Heart left ventricle (tissue), 16 donors: ENCODE data around the gene EPS8L1. TPM values are rescaled to one million over a fixed set of nuclear protein-coding genes. Genes with fewer than 3 reads are reported as not detected.
"Not testable (repeated sequence)": the region's sequence is repeated elsewhere in the genome, so short reads cannot be mapped to it uniquely, and the experiment has no call there.

Experiments
- ATAC-seq, 4 donors: fragments of 200-7000 bp; cut with Tn5 transposase; one replicate each; pipeline ENCODE4 v1.9.1; 2020 to 2022; ENCODE audit warnings: moderate library complexity in 4 of 4, mild to moderate bottlenecking in 3 of 4, moderate number of reproducible peaks in 1 of 4
- DNase-seq, 5 donors: peaks; one replicate each; pipeline ENCODE4 v3.0.0-alpha.2; 2020
- H3K27ac ChIP-seq, 12 donors: fragments of 200-600 bp; sonication (generic) in 4 of 12; one replicate each; pipeline versions ENCODE4 v1.5.0 to v1.8.0; 2016 to 2022; ENCODE audit warnings: mild to moderate bottlenecking in 2 of 12
- H3K27me3 ChIP-seq, 9 donors: fragments of 200-600 bp; sonication (generic) in 2 of 9; one replicate each; pipeline versions ENCODE4 v1.5.1 to v1.8.0; 2016 to 2022; ENCODE audit warnings: mild to moderate bottlenecking in 3 of 9
- H3K36me3 ChIP-seq, 9 donors: fragments of 200-600 bp; sonication (generic) in 2 of 9; one replicate each; pipeline versions ENCODE4 v1.5.0 to v1.8.0; 2018 to 2022; ENCODE audit warnings: mild to moderate bottlenecking in 2 of 9
- H3K4me1 ChIP-seq, 12 donors: fragments of 200-600 bp; sonication (generic) in 4 of 12; one replicate each; pipeline versions ENCODE4 v1.5.0 to v1.8.0; 2016 to 2022; ENCODE audit warnings: mild to moderate bottlenecking in 3 of 12
- H3K4me3 ChIP-seq, 12 donors: fragments of 200-600 bp; sonication (generic) in 4 of 12; one replicate each; pipeline versions ENCODE4 v1.5.0 to v1.8.0; 2017 to 2022; ENCODE audit warnings: mild to moderate bottlenecking in 9 of 12, moderate library complexity in 4 of 12
- H3K9me3 ChIP-seq, 12 donors: fragments of 200-600 bp; sonication (generic) in 4 of 12; one replicate each; pipeline versions ENCODE4 v1.5.0 to v1.8.0; 2016 to 2022; ENCODE audit warnings: mild to moderate bottlenecking in 1 of 12
- POLR2A ChIP-seq, 2 donors: fragments of 450-650 bp; IDR thresholded peaks; one replicate each; pipeline ENCODE4 v1.6.1; 2017; ENCODE audit warnings: antibody characterized with exemption in 2 of 2, mild to moderate bottlenecking in 2 of 2, moderate library complexity in 2 of 2
- WGBS, 4 donors: extraction: QIAGEN DNeasy Blood & Tissue Kit in 2 of 4; methylation state at CpG; one replicate each; pipeline versions ENCODE4 v1.1.5 to v1.1.7; 2013 to 2018; 5-methylcytosine and 5-hydroxymethylcytosine counted together
- intact Hi-C, 10 donors: fragments of 100-400 bp; cut with DNase I; formaldehyde crosslinking; loops; one replicate each; pipeline versions ENCODE4 v1.11.1 to v1.14.2; 2022
- polyA plus RNA-seq, 2 donors: library from polyadenylated mRNA; stranded (reverse); fragments of 200-250 nt; gene quantifications; one replicate each; pipeline ENCODE4 v1.2.3, GENCODE V29; 2013
- total RNA-seq, 9 donors: library from RNA; depleted of rRNA in 2 of 9; stranded (reverse); fragments of >200 nt in 2 of 9; fragmentation: NEBNext Ultra II Directional in 3 of 9; extraction: Animal tissue kit (Norgen Biotek cat#: 25700) in 3 of 9; gene quantifications; one replicate each; pipeline versions ENCODE4 v1.1.0 to v1.2.4, GENCODE V29; 2016 to 2023
- TF ChIP-seq, protein P1 (sequence below), 12 donors: fragments of 200-600 bp; sonication (generic) in 4 of 12; IDR thresholded peaks; one replicate each; pipeline versions ENCODE4 v1.5.0 to v1.8.0; 2018 to 2022; ENCODE audit warnings: antibody characterized with exemption in 12 of 12, mild to moderate bottlenecking in 5 of 12
- donor health status: ischemic (EF 13 %, LVEDD 7.1; RV severe dilation, severe dysfunction).
- donor health status: healthy with polysubstance abuse.
- donor health status: DM: no; HTN: yes; CAD: no.
- donor health status: DM: no; HTN: no; CAD: no.
- donor health status: ischemic (EF 25% LVEDD 6.9; RV normal size, moderate dysfunction).
- donor health status: ischemic (EF 25% LVEDD 5.7; RV mildly dilated, moderate dysfunction).
- donor health status: healthy.
- donor health status: DM: yes; HTN: yes; CAD: no.
- donor health status: ischemic (EF 35%, LVEDD 5.7; RV mildly dilated, moderate dysfunction).
- donor health status: nonischemic (EF 11% LVEDD 7.7; RV severe dilation, severe dysfunction).
- donor health status: DM: yes; HTN: yes; CAD: no.
- donor health status: PGD.
- donor health status: ischemic (EF 29% LVEDD 5.4; RV normal size, mild dysfunction).
- donor health status: nonischemic (EF 23%, LVEDD 6.1; RV moderate dilation, normal function).

The EPS8L1 gene
- total and polyA plus RNA-seq, 11 donors = 0.44 to 25.5 (median 2.0) TPM

DNA sequence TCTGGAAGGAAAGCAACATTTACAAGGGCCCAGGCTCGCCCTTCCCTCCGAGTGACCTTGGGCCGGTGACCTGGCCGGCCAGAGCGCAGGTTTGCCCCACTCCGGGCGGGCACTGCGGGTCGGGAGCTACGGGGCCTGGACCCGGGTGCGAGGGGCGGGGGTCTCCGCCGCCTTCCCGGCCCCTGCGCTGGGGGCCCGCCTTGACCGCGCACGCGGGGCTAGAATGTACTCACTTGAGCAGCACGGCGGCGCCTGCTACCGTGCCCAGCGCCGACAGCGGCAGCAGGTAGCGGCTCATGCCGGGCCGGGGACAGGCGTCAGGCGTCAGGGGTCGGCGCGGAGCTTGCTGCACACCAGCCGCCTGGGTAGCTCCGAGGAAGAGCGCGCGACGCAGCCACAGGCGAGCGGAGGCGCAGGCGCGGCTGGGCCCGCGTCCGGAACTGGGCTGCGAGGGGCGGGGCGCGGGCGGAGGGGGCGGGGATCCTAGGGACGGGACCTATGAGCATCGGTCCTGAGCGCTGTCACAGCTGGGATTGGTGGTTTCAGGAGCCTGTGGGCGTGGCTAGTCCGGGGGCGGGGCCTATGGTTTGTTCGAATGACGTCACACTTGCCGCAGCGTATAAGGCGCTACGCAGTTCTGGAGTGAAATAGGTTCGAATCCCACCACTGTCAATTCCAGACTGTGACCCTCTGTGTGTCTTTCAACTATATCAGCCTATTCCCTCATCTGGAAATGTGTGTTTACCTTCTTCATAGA is 12.8 kb upstream of the EPS8L1 start, which contains the start of gene RDH13:
Gene RDH13 (minus strand): TSS at position 414 of the 757 bp plus-strand sequence. CDS start 116 bp downstream, at position 298.
- 1 to 2% (median 1%) methylated on average over 47 to 70 of the region's 70 CpGs for WGBS, 4 donors
- H3K27ac ChIP-seq = peak within 1 kb of the TSS; percentile 61 to 94 (median 88)
- no peaks in the 10 kb centered on the region for H3K9me3 ChIP-seq
- peaks cover 0 to 22% (median 11%) of the 10 kb centered on the region in 12 donors for H3K4me1 ChIP-seq
- intact Hi-C loops = loop anchor here in 1 of 10 donors (2.0 kb wide), 1 partner anchor 54 kb away; the partner anchor contains the start of gene PPP1R12C
- H3K4me3 ChIP-seq = peak within 1 kb of the TSS; percentile 67 to 100 (median 95)
- DNase-seq (peak; percentile 96 to 98 (median 98)), ATAC-seq (peak; percentile 98 to 99 (median 99))
- TF ChIP-seq, protein P1, sequence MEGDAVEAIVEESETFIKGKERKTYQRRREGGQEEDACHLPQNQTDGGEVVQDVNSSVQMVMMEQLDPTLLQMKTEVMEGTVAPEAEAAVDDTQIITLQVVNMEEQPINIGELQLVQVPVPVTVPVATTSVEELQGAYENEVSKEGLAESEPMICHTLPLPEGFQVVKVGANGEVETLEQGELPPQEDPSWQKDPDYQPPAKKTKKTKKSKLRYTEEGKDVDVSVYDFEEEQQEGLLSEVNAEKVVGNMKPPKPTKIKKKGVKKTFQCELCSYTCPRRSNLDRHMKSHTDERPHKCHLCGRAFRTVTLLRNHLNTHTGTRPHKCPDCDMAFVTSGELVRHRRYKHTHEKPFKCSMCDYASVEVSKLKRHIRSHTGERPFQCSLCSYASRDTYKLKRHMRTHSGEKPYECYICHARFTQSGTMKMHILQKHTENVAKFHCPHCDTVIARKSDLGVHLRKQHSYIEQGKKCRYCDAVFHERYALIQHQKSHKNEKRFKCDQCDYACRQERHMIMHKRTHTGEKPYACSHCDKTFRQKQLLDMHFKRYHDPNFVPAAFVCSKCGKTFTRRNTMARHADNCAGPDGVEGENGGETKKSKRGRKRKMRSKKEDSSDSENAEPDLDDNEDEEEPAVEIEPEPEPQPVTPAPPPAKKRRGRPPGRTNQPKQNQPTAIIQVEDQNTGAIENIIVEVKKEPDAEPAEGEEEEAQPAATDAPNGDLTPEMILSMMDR (IDR thresholded peaks at IDR 0.05) = no peak
- TF ChIP-seq POLR2A (IDR thresholded peaks at IDR 0.05) = peak in 1 of 2 donors; percentile 64
- peaks cover 0 to 19% (median 12%) of the 10 kb centered on the region in 9 donors for H3K36me3 ChIP-seq
- peaks cover 0 to 9% (median 0%) of the 10 kb centered on the region in 9 donors for H3K27me3 ChIP-seq

DNA sequence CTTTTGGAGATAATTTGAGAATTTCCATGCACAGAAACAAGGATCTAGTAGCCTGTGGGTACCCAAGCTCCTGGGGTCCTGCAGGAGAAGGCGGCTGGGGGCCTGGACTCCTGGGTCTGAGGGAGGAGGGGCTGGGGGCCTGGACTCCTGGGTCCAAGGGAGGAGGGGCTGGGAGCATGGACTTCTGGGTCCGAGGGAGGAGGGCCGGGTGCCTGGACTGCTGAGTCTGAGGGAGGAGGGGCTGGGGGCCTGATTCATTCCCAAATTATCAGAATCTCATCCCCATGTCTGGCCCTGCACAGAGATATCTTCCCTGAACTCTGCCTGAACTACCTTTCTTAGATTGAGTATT is 12.2 kb upstream of the EPS8L1 start:
- H3K9me3 ChIP-seq = no peaks in the 10 kb centered on the region
- no peak for TF ChIP-seq POLR2A (IDR thresholded peaks at IDR 0.05)
- TF ChIP-seq, protein P1 (IDR thresholded peaks at IDR 0.05) = no peak
- peaks cover 0 to 13% (median 6%) of the 10 kb centered on the region in 9 donors for H3K36me3 ChIP-seq
- H3K27me3 ChIP-seq = peaks cover 0 to 11% (median 0%) of the 10 kb centered on the region in 9 donors
- peak overlapping the region in 11 of 12 donors; percentile 67 to 100 (median 95) for H3K4me3 ChIP-seq
- DNase-seq (peak in 1 of 5 donors; percentile 63), ATAC-seq (no peak)
- peak overlapping the region in 4 of 12 donors; percentile 86 to 94 (median 89) for H3K27ac ChIP-seq
- intact Hi-C loops = loop anchor here in 1 of 10 donors (2.0 kb wide), 1 partner anchor 53 kb away; the partner anchor contains the start of gene PPP1R12C
- 73 to 87% (median 80%) methylated on average over 3 of the region's 3 CpGs for whole genome bisulfite sequencing, 4 donors
- peaks cover 0 to 22% (median 11%) of the 10 kb centered on the region in 12 donors for H3K4me1 ChIP-seq

GRCh38 chr19:55065516-55065915 is 10.2 kb upstream of the EPS8L1 start:
- H3K4me3 ChIP-seq, intact Hi-C loops, ATAC-seq, H3K27ac ChIP-seq, H3K9me3 ChIP-seq, H3K36me3 ChIP-seq: not testable (repeated sequence)
- WGBS, 4 donors = 76 to 87% (median 83%) methylated on average over 9 of the region's 9 CpGs
- Histone ChIP-seq H3K4me1 (peaks cover 0 to 29% (median 10%) of the 10 kb centered on the region in 12 donors), H3K27me3 (peaks cover 5 to 28% (median 13%) of the 10 kb centered on the region in 9 donors)
- peak in 1 of 5 donors; percentile 6 for DNase-seq

DNA sequence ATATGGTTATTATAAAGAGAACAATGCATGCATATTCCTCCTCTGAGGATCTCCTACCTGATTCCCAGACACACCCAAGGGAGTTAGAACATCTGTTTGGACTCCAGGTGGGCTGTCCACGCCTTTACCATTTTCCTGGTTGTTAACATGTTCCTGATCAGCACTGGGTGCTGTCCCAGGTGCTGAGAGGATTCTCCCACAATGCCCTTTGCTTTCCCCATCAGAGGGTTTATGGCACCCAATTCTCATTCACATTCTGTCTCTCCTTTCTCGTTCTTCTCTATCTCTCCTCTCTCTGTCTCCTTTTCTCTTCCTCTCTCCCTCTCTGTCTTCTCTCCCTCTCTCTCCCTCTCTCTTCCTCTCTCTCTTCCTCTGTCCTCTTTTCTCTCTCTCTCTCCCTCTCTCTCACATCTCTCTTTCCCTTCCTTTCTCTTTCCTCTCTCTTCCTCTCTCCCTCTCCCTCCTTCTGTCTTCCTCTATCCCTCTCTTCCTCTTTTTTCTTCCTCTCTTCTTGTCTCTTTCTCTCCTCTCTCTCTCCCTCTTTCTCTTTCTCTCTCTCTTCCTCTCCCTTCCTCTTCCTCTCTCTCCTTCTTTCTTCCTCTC is 9.5 kb upstream of the EPS8L1 start:
- 17 to 33% (median 26%) methylated on average over 2 of the region's 2 CpGs for WGBS, 4 donors
- intact Hi-C loops = no loop called here
- no peaks in the 10 kb centered on the region for H3K9me3 ChIP-seq
- H3K4me1 ChIP-seq = peaks cover 0 to 24% (median 9%) of the 10 kb centered on the region in 12 donors
- TF ChIP-seq POLR2A (IDR thresholded peaks at IDR 0.05) = no peak
- TF ChIP-seq, protein P1 (IDR thresholded peaks at IDR 0.05) = no peak
- no peak overlapping the region for H3K4me3 ChIP-seq
- H3K36me3 ChIP-seq = no peaks in the 10 kb centered on the region
- no peak overlapping the region for H3K27ac ChIP-seq
- H3K27me3 ChIP-seq = peaks cover 5 to 35% (median 15%) of the 10 kb centered on the region in 9 donors
- no peak for DNase-seq
- no peak for ATAC-seq
